ENCODE data around the gene TICAM2. TPM values are rescaled to one million over a fixed set of nuclear protein-coding genes. Genes with fewer than 3 reads are reported as not detected.

The TICAM2 gene
- total and polyA plus RNA-seq, 10 of the 15 experiments (the other 5 are each of a cell fraction or from before 2014, with no cell fraction given) = 0.14 to 7.0 (median 2.9) TPM

DNA sequence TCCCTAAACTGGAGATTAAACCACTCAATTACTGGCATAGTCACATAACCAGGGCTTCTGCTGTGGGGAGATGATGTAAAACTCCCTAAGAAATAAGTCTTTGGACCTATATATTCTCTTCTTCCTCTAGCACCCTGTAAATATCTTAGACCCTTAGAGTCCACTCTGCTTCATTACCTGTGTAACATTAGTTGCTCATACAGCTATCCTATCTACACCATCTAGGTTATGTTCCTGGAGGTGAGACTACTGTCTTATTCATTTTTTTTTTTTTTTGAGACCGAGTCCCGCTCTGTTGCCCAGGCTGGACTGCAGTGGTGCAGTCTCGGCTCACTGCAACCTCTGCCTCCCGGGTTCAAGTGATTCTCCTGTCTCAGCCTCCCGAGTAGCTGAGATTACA, 9.6 kb upstream of the TICAM2 start (continued):
- TF ChIP-seq ATF7 (IDR thresholded peaks at IDR 0.05; ENCODE audit: low read depth) (no peak), ETV6 (conservative IDR thresholded peaks at IDR 0.05 in 1 of 2, IDR thresholded peaks at IDR 0.05 in 1 of 2; ENCODE audit: borderline replicate concordance in 1 of 2, low read depth in 1 of 2) (no peak), SUZ12 (IDR thresholded peaks at IDR 0.05; ENCODE audit: unreplicated experiment) (no peak)

DNA sequence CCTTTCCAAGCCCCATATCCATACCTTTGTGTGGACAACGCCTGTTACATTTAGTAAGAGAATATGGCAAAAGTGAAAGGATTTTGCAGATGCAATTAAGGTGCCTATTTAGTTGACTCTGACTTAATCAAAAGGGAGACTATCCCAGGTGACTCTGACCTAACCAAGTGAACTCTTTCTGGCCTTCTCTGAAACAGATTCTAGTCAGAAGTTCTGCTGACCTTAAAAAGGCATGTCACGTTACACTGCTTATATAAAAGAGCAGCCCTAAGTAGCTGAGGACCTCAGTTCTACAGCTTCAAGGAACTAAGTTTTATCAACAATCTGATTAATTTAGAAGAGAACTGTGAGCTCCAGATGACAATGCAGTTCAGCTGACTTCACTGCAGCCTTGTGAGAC, 5.7 kb upstream of the TICAM2 start:
- Histone ChIP-seq H3K36me3 (ENCODE audit: control insufficient read depth in 2 of 2, insufficient read depth in 2 of 2, low read length in 1 of 2) (peaks cover 0 to 9% of the 10 kb centered on the region in 2 experiments; a peak in 2 of 4 replicates), H3K79me2 (ENCODE audit: control insufficient read depth, insufficient read depth, low read length) (peaks cover 1% of the 10 kb centered on the region), H3K4me1 (ENCODE audit: control insufficient read depth, insufficient read depth, low read length) (peaks cover 3% of the 10 kb centered on the region), H4K20me1 (ENCODE audit: control insufficient read depth, insufficient read depth) (no peaks in the 10 kb centered on the region), H3K9me3 (replicated peaks; ENCODE audit: control insufficient read depth, insufficient read depth, low read length) (no peaks in the 10 kb centered on the region), H3K27me3 (replicated peaks in 1 of 2; ENCODE audit: control insufficient read depth in 2 of 2, insufficient read depth in 2 of 2, low read length in 1 of 2) (no peaks in the 10 kb centered on the region), H3K4me3 (no peak overlapping the region), H3K4me2 (ENCODE audit: control insufficient read depth, insufficient read depth) (no peak overlapping the region), H2AFZ (ENCODE audit: control insufficient read depth, low read depth, low read length) (no peak overlapping the region), H3K9ac (ENCODE audit: control insufficient read depth, insufficient read depth, low read length) (no peak overlapping the region), H3K27ac (ENCODE audit: control insufficient read depth, insufficient read depth) (no peak overlapping the region)
- FAIRE-seq (peak; percentile 59), DNase-seq (ENCODE audit: low read depth, low spot score) (no peak), ATAC-seq (no peak)
- intact Hi-C loops (cut with micrococcal nuclease; ENCODE audit: unreplicated experiment) = loop anchor here (2.0 kb wide), 1 partner anchor 17 kb away; no protein-coding TSS in a partner anchor
- ChIA-PET RAD21 (ENCODE audit: unreplicated experiment) (interaction anchor here (1.7 kb wide), 1 partner anchor 16 kb away, joined by 6 read pairs; no protein-coding TSS in a partner anchor), POLR2A (interaction anchor here (0.7 to 1.2 kb wide), 4 partner anchors 10 to 64 kb away, joined by 3 to 7 read pairs (median 4); no protein-coding TSS in a partner anchor), SMC1A (ENCODE audit: uncharacterized antibody, unreplicated experiment) (interaction anchor here (1.0 to 3.4 kb wide), 4 partner anchors 8 to 61 kb away, joined by 3 to 28 read pairs (median 6); partner anchors contain the start of gene TMED7), CTCF (interaction anchor here (0.9 to 2.9 kb wide), 6 partner anchors 10 to 299 kb away, joined by 3 to 12 read pairs (median 4); no protein-coding TSS in a partner anchor)
- no TSS peak for BruUV-seq (replicated peaks)
- 98% methylated on average over 2 of the region's 2 CpGs for whole genome bisulfite sequencing (ENCODE audit: insufficient coverage, insufficient replicate concordance, low lambda C conversion rate, missing lambda C conversion rate)
- TF ChIP-seq RAD21 (IDR thresholded peaks at IDR 0.05; ENCODE audit: insufficient read depth, low read depth, low read length) = no peak
- TF ChIP-seq, protein P1, sequence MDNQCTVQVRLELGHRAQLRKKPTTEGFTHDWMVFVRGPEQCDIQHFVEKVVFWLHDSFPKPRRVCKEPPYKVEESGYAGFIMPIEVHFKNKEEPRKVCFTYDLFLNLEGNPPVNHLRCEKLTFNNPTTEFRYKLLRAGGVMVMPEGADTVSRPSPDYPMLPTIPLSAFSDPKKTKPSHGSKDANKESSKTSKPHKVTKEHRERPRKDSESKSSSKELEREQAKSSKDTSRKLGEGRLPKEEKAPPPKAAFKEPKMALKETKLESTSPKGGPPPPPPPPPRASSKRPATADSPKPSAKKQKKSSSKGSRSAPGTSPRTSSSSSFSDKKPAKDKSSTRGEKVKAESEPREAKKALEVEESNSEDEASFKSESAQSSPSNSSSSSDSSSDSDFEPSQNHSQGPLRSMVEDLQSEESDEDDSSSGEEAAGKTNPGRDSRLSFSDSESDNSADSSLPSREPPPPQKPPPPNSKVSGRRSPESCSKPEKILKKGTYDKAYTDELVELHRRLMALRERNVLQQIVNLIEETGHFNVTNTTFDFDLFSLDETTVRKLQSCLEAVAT (IDR thresholded peaks at IDR 0.05) = no peak
- TF ChIP-seq STAT1 (conservative IDR thresholded peaks at IDR 0.05) = no peak
- TF ChIP-seq RCOR1 (conservative IDR thresholded peaks at IDR 0.05; ENCODE audit: low read depth, low read length) = no peak
- in situ Hi-C loops (cut with MboI) = no loop called here

All from GM12878 (cell line).